Suppressor macrophage (primary cell): Measurements from ENCODE around the gene TMTC1.

ENCODE experiments used
- DNase-seq, 4 experiments: peaks; one replicate each; pipeline ENCODE4 v3.0.0-alpha.2; 2020 to 2022

The TMTC1 gene

DNA sequence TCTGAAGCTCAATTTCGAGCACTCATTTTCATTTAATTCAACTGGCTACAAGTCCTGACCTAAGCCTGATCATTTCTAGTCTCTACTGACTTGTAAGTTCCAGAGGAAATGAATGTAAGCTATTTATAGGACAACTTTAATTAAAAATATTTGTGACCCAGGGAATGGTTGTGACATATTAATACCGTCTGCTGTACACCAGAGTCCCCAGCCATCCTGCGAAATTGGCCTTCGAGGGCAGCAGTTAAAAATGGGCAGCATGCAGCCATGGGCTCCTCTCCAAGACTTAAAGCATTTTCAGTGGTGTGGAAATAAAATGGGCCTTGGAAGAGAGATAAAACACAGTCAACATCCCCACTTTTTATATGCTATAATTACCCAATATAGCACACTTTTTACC is 255.6 kb downstream of the TMTC1 start:
- no peak for DNase-seq

DNA sequence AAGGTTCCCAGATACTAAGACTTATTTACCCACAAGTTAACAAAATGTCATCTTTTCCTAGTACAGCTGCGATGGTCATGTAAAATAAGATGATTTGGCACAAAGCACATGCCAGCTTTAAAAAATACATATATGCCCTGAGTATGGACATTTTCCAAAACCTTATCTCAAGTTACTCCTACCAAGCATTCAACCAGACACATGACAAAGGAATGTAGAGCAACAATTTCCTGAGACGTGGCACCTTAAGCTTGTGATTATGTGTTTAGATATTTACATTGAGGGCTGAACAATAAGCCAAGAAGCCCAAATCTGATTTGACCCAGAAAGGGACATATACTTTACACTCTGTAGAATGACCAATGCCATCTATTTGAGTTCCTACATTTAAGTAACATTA is 261.8 kb downstream of the TMTC1 start:
- DNase-seq: no peak

- DNase-seq: peak; percentile 15 to 65 (median 57)
Observed at GRCh38 chr12:29519585-29520182, 264.1 kb downstream of the TMTC1 start.

- no peak for DNase-seq
Observed at GRCh38 chr12:29518407-29518806, 265.3 kb downstream of the TMTC1 start.

DNA sequence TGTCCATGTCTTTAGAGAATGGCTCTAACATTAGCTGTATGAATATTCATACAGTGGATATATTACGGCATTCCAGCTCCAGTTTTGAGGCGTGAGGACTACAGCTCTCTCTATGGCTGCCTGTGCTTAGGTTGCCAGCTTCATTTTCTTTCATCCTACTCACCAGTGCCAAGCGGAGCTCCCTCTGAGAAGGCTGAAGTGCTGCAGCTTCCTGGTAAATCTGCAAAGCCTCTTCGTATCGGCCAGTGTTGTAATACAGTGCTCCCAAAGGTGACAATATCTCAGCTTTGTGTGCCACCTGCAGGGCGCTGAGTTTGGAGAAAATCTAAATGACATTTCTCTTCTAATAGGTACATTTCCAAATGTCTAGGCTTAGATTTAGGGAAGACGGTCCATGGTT is 266.5 kb downstream of the TMTC1 start:
- no peak for DNase-seq

DNA sequence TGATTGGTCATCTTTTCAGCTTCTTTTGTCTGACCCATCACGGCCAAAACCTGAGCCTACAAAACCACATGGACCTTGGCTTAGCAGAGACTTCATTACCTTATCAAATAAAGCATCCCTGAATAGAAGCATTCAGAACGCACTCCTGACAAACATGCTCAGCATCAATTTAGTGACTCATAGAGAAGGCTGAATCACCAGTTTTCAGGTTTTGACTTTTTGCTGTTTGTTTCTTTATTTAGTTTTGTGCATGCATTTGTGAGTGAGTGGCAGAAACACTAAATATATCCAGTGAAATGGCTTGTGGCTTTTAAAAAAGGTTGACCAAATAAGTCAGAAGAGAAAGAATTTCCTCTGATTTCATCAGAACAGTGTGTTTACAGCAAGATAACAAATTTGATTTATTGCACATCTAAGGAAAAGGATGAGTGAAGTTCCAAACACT is 267.3 kb downstream of the TMTC1 start:
- no peak for DNase-seq

DNA sequence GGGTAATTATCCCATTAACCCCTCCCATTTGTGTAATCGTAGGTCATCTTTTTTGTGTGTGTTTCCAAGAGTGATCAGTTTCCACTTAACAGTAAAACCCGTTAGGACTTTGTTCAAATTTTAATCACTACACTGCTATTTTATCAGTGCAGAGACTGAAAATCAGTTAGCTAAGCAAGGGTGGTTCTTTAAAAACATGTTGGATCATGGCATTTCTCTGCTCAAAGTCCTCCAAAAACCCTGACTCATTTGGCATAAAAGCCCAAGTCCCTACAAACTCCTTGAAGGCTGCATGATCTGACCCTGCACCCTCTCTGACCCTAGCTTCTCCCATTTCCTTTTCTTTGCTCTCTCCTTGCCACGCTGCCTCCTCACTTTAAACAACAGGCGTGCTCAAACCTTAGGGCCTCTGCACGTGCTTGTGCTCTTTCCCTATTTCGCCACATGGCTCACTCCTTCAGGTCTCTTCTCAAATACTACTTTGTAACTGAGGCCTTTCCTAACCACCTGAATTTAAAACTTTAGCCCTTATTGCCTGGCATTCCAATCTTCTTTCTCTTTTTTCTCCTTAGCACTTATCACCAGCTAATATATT is 273.1 kb downstream of the TMTC1 start:
- DNase-seq: no peak

GRCh38 chr12:29509503-29509902 is 274.2 kb downstream of the TMTC1 start:
- no peak for DNase-seq

DNA sequence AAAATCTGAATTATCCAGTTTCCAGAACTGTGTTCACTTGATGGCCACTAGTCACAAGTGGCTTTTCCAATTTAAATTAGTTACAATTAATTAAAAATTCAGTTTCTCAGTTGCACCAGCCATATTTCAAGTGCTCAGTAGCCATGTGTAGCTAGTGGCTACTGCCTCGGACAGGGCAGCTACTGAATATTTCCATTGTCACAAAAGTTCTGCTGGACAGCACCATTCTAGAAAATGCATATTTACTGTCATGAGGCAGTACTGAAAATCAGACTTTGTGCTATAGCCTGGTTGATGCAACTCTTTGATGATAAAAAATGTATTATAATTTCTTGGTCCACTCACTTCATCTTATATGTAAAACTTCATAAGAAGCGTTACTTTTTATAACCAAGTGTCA is 274.8 kb downstream of the TMTC1 start:
- DNase-seq: no peak

GRCh38 chr12:29505122-29505521 is 278.6 kb downstream of the TMTC1 start:
- DNase-seq: no peak

DNA sequence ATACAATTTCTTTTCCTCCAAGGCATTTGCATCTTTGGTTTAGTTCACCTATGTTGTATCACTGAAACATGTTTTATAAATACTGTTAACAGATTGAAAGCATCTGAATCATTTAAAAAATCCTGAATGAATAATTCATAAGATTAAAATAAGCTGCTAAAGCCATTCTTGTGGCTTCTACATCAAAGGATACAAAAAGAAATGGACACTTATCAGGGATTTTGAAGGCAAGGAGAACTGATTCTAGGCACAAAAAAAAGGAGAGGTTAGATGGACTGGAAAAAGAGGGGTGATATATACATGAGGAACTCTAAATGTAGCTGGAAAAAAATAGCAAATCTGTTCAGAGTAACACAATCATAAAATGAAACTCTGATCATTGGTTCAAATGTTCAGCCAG is 280.5 kb downstream of the TMTC1 start:
- DNase-seq: no peak

GRCh38 chr12:29499235-29499634 is 284.5 kb downstream of the TMTC1 start:
- no peak for DNase-seq

- DNase-seq: no peak
Observed at GRCh38 chr12:29497588-29497987, 286.2 kb downstream of the TMTC1 start, which contains the start of gene OVCH1. OVCH1 (minus strand) TSS chr12:29497686; CDS start chr12:29497686, 0 bp downstream.

DNA sequence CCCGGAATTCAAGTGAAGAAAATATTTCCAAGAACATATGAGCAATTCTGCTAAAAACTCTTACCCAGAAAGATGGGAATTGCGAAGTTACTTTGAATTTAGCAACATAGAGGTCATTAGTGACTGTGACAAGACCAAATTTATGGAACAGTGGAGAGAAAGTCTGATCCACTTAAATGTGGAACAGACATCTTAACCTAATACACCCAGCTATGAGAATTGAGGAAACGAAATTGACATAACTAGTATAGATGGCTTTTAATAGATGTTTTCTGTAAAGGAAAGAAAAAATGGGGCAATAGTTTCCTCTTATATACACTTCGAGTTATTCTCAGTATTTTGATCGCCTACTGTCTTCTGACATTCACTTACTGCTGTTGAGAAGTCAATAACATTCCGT is 290.9 kb downstream of the TMTC1 start:
- peak in 2 of 4 experiments; percentile 22 to 54 for DNase-seq

DNA sequence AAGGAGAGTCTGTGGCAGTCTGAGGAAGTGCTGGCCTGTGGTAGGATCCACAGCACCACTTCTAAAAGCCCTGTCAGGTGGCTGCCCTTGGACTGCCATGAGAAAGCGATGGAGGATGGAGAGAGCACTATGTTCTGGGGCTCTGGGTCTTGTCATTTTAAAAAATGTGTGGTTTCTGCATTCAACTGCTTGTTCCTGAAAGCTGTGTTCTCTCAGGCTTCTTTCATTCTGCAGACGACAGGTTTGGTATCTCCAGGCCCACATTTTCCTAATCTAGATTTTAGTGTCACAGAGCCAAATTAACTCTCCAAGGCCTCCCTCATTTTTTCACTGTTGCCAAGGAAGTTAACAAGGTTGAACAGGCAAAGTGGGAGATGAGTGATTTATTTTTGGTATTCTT is 296.8 kb downstream of the TMTC1 start:
- no peak for DNase-seq

- DNase-seq: peak in 1 of 4 experiments; percentile 15
Observed at GRCh38 chr12:29463198-29463597, 320.5 kb downstream of the TMTC1 start.

GRCh38 chr12:29460082-29460481 is 323.7 kb downstream of the TMTC1 start:
- no peak for DNase-seq

- no peak for DNase-seq
Observed at GRCh38 chr12:29455087-29455486, 328.7 kb downstream of the TMTC1 start.

DNA sequence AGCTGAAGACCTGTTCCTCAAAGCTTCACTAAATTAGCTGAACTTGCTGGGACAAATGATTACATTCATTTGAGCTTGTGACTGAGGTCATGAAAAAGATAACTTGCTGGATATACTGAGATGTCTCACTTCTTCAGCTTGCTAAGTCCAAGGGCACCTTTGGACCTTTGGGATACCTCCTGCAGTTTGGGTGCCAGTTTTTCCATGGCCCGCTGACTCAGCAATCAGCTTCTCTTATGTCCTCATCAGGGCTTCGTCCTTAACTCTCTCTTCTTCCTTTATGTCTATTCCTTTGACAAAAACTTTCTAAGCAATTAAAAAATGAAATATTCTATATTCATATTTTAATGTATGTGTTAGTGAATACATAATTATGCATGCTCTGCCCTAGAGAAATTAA is 331.9 kb downstream of the TMTC1 start:
- peak in 1 of 4 experiments; percentile 7 for DNase-seq
